Epithelial cell of proximal tubule (primary cell): Measurements from ENCODE around the gene C12orf60. TPM values are rescaled to one million over a fixed set of nuclear protein-coding genes. Genes with fewer than 3 reads are reported as not detected.

Source experiments
- DNase-seq: peaks from one replicate; pipeline ENCODE4 v3.0.0-alpha.2; 2011; ENCODE audit warnings: low read depth
- H3K4me3 ChIP-seq: 2 replicates; pipeline ENCODE4 v1.5.1; 2011; ENCODE audit warnings: low read depth, mild to moderate bottlenecking, low read length
- CTCF ChIP-seq: conservative IDR thresholded peaks from 2 replicates; pipeline ENCODE4 v1.5.1; 2012; ENCODE audit warnings: low read depth, mild to moderate bottlenecking, low read length
- total RNA-seq: library from RNA; depleted of rRNA; stranded (reverse); fragments of >200 nt; gene quantifications from 2 replicates; pipeline ENCODE4 v1.2.3, GENCODE V29; 2015

C12orf60 gene
- total RNA-seq, 1 donor from 2014 or later, result 1.2 TPM

DNA sequence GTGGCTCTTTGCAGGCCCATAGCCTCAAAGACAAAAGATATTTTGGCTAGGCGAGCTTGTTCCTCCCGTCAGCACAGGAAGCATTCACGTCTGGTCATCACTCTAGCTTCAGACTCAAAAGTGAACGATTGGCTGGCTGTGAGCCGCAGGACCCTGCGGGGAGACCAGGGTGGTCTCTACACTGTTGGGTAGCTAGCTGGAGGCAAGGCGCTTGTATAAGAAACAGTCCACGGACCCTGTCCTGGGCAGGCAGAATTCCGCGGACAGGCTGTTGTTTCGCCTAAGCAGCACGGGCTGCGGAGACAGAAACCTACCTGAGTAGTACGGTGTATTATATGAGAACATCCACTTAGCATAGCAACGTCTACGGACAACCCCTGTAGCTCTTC lies 29.8 kb upstream of the C12orf60 start:
- DNase-seq, result no peak
- H3K4me3 ChIP-seq, result peak overlapping the region; percentile 87
- no peak for TF ChIP-seq CTCF

DNA sequence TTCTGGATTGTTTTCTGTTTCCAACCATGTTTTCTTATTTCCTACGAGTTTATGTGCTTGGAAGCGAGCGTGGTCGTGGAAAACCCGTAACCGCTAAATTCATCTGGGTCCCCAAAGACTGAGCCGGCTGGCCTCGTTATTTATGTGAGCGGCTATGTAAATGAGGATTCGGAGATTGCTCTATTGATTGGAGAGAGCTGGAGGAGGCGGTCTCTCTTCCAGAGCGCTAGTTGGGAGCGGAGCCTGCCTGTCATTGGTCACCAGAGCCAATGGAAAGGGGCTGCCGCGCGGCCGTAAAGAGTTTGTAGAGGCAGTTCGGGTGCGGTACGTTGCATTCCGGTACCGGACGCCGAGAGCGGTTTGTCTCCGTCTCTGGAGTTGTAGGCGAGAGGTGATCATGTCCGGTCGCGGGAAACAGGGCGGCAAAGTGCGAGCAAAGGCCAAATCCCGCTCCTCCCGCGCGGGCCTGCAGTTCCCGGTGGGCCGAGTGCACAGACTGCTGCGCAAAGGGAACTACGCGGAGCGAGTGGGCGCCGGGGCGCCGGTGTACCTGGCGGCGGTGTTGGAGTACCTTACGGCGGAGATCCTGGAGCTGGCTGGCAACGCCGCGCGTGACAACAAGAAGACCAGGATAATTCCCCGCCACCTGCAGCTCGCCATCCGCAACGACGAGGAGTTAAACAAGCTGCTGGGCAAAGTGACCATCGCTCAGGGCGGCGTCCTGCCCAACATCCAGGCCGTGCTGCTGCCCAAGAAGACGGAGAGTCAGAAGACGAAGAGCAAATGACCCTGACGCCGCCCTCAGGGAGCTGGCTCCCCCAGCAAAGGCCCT lies 29.2 kb upstream of the C12orf60 start:
- TF ChIP-seq CTCF, result no peak
- DNase-seq, result peak; percentile 78
- H3K4me3 ChIP-seq, result peak overlapping the region; percentile 87

DNA sequence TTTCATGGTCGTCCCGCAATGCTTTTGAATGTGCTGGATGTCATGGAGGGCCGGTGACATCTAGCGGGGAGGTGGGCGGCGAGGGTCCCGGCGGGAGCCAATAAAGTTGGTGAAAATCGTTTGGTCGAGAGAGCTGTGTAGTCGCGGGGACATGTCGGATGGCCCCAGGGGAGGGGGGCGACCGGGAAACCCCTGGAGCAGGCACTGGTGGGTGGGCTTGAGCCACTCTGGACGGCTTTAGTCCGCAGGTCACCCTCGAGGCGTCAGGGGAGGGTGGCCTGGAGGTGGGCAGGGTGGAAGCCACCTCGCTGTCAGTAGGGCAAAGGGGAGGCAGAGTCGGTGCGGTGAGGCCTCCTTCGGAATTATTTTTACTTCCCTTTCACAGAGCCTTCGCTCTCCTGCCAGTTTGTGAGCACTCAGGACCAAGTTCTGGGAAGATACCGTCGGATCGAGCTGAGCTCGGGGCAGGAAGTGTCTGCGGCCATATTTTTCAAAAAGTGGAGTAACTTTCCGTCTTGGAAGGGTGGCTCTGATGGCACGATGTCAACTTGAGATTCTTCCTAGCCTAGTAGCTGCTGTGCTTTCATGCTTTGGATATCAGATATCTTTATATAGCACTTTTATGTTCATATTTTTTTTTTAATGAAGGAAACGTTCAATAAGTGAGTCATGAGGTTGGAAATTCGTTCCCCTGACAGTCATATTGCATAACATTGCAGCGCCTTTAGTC lies 28.4 kb upstream of the C12orf60 start:
- no peak for TF ChIP-seq CTCF
- peak overlapping the region; percentile 87 for H3K4me3 ChIP-seq
- DNase-seq, result no peak

- TF ChIP-seq CTCF, result no peak
- peak overlapping the region; percentile 87 for H3K4me3 ChIP-seq
- DNase-seq, result no peak
Observed at GRCh38 chr12:14775636-14775980, 27.9 kb upstream of the C12orf60 start.

GRCh38 chr12:14776236-14776961 lies 27.1 kb upstream of the C12orf60 start:
- TF ChIP-seq CTCF, result no peak
- no peak for DNase-seq
- no peak overlapping the region for H3K4me3 ChIP-seq

- DNase-seq, result no peak
- H3K4me3 ChIP-seq, result no peak overlapping the region
- no peak for TF ChIP-seq CTCF
Observed at GRCh38 chr12:14777271-14777670, 26.2 kb upstream of the C12orf60 start.
